Measurements from ENCODE around the gene TIGD1. TPM values are rescaled to one million over a fixed set of nuclear protein-coding genes. Genes with fewer than 3 reads are reported as not detected.
A peak's percentile ranks its signal among the peaks of the same experiment; 100 is the strongest.

The TIGD1 gene
- total and polyA plus RNA-seq, 12 donors = 1.4 to 6.9 (median 2.0) TPM

DNA sequence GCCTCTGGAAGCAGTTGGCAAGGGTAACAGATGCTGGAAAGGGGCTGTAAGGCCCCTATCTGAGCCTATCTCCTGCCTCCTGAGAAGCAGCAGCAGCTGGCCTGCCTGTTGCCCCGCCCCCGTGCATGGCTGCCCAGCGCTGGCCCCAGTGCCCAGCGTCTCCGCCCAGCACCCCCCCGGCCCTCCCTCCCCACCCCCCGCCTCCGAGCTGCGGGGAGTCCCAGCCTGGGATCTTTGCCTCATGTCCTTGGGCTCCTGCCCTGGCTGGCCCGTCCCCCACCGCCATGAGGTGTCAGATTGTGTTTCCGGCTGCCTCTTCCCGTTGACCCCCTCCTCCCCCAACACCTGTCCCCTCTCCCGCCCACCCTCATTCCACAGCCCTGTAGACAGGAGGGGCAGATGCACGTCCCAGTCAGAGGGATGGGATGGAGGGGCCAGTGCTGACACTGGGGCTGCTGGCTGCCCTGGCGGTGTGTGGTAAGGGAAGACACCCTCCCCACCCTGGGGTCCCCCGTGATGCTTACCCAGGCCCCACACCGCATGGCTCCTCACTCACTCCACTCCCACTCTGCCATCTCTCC, 24.5 kb downstream of the TIGD1 start, which contains the start of gene CHRND:
Gene CHRND, plus strand, starts transcription at position 370 of the 581 bp plus-strand sequence. Its CDS starts 56 bp downstream, at position 426.
- H3K27me3 ChIP-seq = peaks cover 20 to 60% (median 53%) of the 10 kb centered on the region in 7 donors

DNA sequence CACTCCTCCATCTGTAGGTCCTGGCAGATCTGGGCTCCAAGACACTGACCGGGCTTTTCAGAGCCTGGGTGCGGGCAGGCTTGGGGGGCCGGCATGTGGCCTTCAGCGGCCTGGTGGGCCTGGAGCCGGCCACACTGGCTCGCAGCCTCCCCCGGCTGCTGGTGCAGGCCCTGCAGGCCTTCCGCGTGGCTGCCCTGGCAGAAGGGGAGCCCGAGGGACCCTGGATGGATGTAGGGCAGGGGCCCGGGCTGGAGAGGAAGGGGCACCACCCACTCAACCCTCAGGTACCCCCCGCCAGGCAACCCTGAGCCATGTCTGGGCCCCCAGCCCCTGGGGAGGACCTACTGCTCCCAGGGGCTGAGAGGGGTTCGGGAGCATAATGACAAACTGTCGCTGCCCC, 25.2 kb downstream of the TIGD1 start:
- no peak overlapping the region for H3K4me3 ChIP-seq

More for the DNA sequence above, 24.5 kb downstream of the TIGD1 start, which contains the start of gene CHRND:
- WGBS, 2 donors = 16 to 19% methylated on average over 18 of the region's 18 CpGs
- no peaks in the 10 kb centered on the region for H3K9me3 ChIP-seq
- no peak within 1 kb of the TSS for H3K27ac ChIP-seq
- H3K4me3 ChIP-seq = no peak within 1 kb of the TSS
- intact Hi-C loops (cut with DNase I) = loop anchor here in 6 of 10 donors (10.0 kb wide), 2 partner anchors 81 to 621 kb away; no protein-coding TSS in a partner anchor
- peak; percentile 34 to 68 (median 48) for ATAC-seq
- H3K4me1 ChIP-seq = peaks cover 5 to 39% (median 31%) of the 10 kb centered on the region in 9 donors
- TF ChIP-seq, protein P1, sequence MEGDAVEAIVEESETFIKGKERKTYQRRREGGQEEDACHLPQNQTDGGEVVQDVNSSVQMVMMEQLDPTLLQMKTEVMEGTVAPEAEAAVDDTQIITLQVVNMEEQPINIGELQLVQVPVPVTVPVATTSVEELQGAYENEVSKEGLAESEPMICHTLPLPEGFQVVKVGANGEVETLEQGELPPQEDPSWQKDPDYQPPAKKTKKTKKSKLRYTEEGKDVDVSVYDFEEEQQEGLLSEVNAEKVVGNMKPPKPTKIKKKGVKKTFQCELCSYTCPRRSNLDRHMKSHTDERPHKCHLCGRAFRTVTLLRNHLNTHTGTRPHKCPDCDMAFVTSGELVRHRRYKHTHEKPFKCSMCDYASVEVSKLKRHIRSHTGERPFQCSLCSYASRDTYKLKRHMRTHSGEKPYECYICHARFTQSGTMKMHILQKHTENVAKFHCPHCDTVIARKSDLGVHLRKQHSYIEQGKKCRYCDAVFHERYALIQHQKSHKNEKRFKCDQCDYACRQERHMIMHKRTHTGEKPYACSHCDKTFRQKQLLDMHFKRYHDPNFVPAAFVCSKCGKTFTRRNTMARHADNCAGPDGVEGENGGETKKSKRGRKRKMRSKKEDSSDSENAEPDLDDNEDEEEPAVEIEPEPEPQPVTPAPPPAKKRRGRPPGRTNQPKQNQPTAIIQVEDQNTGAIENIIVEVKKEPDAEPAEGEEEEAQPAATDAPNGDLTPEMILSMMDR (IDR thresholded peaks at IDR 0.05) = no peak
- DNase-seq = peak; percentile 20 to 50
- H3K36me3 ChIP-seq = no peaks in the 10 kb centered on the region

DNA sequence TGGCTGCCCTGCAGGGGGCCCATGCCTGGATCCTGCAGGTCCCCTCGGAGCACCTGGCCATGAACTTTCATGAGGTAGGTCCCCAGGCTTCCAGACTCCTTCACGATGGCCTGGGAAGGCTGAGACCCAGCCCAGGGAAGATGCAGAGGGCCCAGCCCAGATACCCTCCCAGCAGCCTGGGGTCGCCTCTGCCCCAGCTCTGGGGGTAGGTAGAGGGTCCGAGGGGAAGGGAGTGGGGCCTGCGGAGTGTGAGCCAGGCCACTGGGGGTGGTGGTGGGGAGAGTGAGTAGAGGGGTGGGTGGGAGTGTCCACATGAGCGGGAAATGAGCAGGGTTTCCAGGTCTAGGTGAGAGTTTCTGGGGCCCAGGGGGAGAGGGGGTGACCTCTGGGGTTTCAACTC, 25.6 kb downstream of the TIGD1 start:
- Histone ChIP-seq H3K4me1 (peaks cover 5 to 39% (median 31%) of the 10 kb centered on the region in 9 donors), H3K4me3 (no peak overlapping the region), H3K36me3 (no peaks in the 10 kb centered on the region), H3K27ac (no peak overlapping the region), H3K27me3 (peaks cover 20 to 72% (median 64%) of the 10 kb centered on the region in 7 donors), H3K9me3 (no peaks in the 10 kb centered on the region)
- ATAC-seq (no peak), DNase-seq (no peak)
- TF ChIP-seq, protein P1 (IDR thresholded peaks at IDR 0.05) = no peak
- intact Hi-C loops (cut with DNase I) = loop anchor here (5.0 to 10.0 kb wide), 6 partner anchors 77 to 620 kb away; no protein-coding TSS in a partner anchor
- 70 to 75% methylated on average over 5 to 6 of the region's 6 CpGs for WGBS, 2 donors

More for the DNA sequence above, 25.2 kb downstream of the TIGD1 start:
- intact Hi-C loops (cut with DNase I) = loop anchor here in 6 of 10 donors (10.0 kb wide), 2 partner anchors 80 to 620 kb away; no protein-coding TSS in a partner anchor
- WGBS, 2 donors = 75 to 84% methylated on average over 8 to 14 of the region's 14 CpGs
- TF ChIP-seq, protein P1 (IDR thresholded peaks at IDR 0.05) = no peak
- Histone ChIP-seq H3K9me3 (no peaks in the 10 kb centered on the region), H3K4me1 (peaks cover 5 to 39% (median 31%) of the 10 kb centered on the region in 9 donors), H3K36me3 (no peaks in the 10 kb centered on the region), H3K27ac (no peak overlapping the region), H3K27me3 (peaks cover 20 to 67% (median 60%) of the 10 kb centered on the region in 7 donors)
- ATAC-seq = no peak
- DNase-seq = no peak

DNA sequence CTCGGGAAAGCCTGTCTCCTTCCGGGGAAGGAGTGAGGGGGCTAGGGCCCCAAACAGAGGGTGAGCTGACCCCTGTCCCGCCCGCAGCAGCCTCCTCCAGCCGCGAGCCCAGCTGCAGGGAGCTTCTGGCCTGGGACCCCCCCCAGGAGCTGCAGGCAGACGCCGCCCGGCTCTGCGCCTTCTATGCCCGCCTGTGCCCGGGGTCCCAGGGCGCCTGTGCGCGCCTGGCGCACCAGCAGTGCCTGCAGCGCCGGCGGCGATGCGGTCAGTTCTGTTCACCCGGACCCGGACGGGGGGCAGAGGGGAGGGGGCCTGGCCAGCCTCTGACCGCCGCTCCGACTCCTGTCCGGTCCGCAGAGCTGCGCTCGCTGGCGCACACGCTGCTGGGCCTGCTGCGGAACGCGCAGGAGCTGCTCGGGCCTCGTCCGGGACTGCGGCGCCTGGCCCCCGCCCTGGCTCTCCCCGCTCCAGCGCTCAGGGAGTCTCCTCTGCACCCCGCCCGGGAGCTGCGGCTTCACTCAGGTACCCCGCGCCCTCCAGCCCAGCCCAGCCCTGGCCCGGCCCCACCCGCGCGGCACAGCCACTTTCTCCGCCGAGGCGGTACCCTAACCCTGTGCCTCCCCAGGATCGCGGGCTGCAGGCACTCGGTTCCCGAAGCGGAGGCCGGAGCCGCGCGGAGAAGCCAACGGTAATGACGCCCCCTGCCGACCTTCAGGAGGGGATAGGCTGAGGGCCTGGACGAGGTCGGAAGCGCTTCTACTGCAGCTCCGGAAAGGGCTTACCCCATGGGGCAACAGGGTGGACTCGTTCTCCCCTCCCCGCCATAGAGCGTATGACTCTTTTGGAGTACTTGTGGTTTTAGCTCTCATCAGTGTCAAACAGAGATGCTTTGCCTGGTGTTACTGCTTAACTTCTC, 26.4 kb downstream of the TIGD1 start:
- H3K4me3 ChIP-seq = peak overlapping the region; percentile 0 to 48 (median 41)
- intact Hi-C loops (cut with DNase I) = loop anchor here (2.0 to 10.0 kb wide), 8 partner anchors 77 to 619 kb away; no protein-coding TSS in a partner anchor

More for the DNA sequence above, 26.4 kb downstream of the TIGD1 start:
- DNase-seq (no peak), ATAC-seq (peak in 7 of 8 donors; percentile 8 to 56 (median 33))
- Histone ChIP-seq H3K4me1 (peaks cover 5 to 39% (median 31%) of the 10 kb centered on the region in 9 donors), H3K27ac (no peak overlapping the region), H3K36me3 (no peaks in the 10 kb centered on the region), H3K9me3 (no peaks in the 10 kb centered on the region), H3K27me3 (peaks cover 20 to 79% (median 70%) of the 10 kb centered on the region in 7 donors)
- TF ChIP-seq, protein P1 (IDR thresholded peaks at IDR 0.05) = peak in 7 of 9 donors; percentile 10 to 49 (median 25)
- 2% methylated on average over 73 to 75 of the region's 75 CpGs for WGBS, 2 donors
